Effector memory CD4-positive, alpha-beta T cell (primary cell): Measurements from ENCODE around the gene RNF182.

Experiments used
- DNase-seq, 3 donors: peaks; one replicate each; pipeline ENCODE4 v3.0.0-alpha.2; 2020
- H3K27ac ChIP-seq: 2 replicates; pipeline ENCODE4 v1.7.0; 2013; ENCODE audit warnings: mild to moderate bottlenecking, low read length, moderate library complexity; ENCODE audit not compliant: insufficient read depth, poor library complexity, severe bottlenecking
- H3K27me3 ChIP-seq: replicated peaks from 2 replicates; pipeline ENCODE4 v1.7.0; 2013; ENCODE audit warnings: mild to moderate bottlenecking, low read length; ENCODE audit not compliant: insufficient read depth, control insufficient read depth, poor library complexity, severe bottlenecking
- H3K36me3 ChIP-seq: 2 replicates; pipeline ENCODE4 v1.7.0; 2013; ENCODE audit warnings: mild to moderate bottlenecking, low read length, moderate library complexity; ENCODE audit not compliant: control insufficient read depth, insufficient read depth
- H3K4me1 ChIP-seq: 2 replicates; pipeline ENCODE4 v1.7.0; 2013; ENCODE audit warnings: low read length, mild to moderate bottlenecking; ENCODE audit not compliant: control insufficient read depth, insufficient read depth, poor library complexity, severe bottlenecking
- H3K4me3 ChIP-seq: 2 replicates; pipeline ENCODE4 v1.7.0; 2013; ENCODE audit warnings: low read length, low read depth, mild to moderate bottlenecking; ENCODE audit not compliant: insufficient read depth, poor library complexity, severe bottlenecking
- H3K9me3 ChIP-seq: 2 replicates; pipeline ENCODE4 v1.7.0; 2013; ENCODE audit warnings: mild to moderate bottlenecking, low read length, moderate library complexity; ENCODE audit not compliant: control insufficient read depth

The RNF182 gene

DNA sequence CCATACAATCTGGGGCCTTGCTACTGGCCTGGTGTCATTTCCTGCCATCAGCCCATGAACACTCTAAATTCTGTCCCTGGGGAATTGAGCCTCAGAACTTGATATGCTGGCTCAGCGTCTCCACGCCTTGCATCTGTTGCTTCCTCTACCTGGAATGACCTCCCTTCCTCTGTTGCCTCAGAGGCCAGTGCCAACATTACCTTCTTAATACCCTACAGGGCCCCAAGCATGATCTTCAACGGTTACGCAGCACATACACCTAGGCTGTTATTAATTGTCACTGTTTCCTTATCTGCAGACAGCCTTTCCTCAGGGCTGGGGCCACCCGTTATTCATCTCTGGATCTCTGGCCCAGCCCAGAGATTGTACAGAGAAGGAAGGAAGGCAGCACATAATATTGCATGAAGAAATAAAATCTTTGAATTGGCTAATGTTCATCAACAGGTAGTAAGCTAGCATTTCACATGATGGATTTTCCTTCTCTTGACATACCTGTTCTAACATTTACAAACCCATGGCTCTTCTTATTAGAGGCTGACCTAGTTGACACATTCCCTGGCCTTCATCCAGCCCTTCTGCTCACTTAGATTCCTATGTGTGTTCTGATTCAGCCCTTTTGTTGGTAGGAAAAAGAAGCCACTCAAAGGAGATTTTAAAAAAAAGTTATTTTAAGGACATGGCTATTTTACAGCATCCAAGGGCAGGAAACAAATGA lies 8.4 kb upstream of the RNF182 start:
- H3K27ac ChIP-seq = no peak overlapping the region
- no peak for DNase-seq
- H3K27me3 ChIP-seq = no peaks in the 10 kb centered on the region

DNA sequence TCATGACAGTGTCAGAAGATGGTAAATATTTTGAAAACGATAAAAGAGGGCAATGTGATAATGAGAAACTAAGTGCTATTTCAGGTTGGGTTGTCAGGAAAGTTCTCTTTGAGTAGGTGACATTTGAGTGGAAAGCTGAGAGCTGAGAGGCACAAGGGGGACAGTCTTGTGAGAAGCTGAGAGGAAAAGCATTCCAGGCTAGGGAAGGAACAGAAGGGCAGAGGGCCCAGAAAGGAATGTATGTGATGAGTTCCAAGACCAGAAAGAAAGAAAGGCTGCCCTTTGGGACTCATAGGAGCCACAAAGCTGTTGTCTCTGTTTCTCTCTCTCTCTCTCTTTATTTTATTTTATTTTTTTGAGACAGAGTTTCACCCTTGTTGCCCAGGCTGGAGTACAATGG lies 7.6 kb upstream of the RNF182 start:
- H3K4me1 ChIP-seq = no peaks in the 10 kb centered on the region
- no peak overlapping the region for H3K27ac ChIP-seq
- no peaks in the 10 kb centered on the region for H3K9me3 ChIP-seq
- no peaks in the 10 kb centered on the region for H3K36me3 ChIP-seq
- H3K27me3 ChIP-seq = no peaks in the 10 kb centered on the region
- no peak overlapping the region for H3K4me3 ChIP-seq
- no peak for DNase-seq

More for the DNA sequence above, 8.4 kb upstream of the RNF182 start:
- no peak overlapping the region for H3K4me3 ChIP-seq
- H3K36me3 ChIP-seq = no peaks in the 10 kb centered on the region
- no peaks in the 10 kb centered on the region for H3K9me3 ChIP-seq
- no peaks in the 10 kb centered on the region for H3K4me1 ChIP-seq

DNA sequence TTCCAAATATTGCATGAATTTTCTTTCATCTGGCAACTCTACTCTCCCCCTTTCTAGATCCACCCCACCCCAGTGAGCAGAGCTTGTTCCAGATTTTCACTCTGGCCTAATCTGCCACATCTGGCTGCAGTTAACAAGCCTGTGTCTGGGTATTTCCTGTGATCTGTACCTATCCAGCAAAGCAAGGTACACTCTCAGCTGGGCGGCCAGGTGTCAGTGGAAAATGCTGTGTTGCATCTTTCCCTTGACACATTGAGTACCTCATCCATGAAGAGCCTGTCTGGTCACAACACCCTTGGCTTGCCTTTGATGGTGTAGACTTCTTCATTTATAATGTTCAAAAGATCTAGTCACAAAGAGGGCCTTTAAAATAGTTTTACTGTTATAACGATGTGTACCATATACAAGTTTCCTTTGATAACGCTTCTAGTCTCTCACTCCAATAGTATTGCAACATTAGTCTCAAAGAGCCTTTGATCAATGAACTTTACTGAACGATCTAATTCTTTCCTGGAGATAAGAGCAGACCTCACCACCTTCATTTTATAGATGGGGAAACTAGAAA lies 6.0 kb upstream of the RNF182 start:
- DNase-seq = no peak
- Histone ChIP-seq H3K4me3 (no peak overlapping the region), H3K27me3 (no peaks in the 10 kb centered on the region), H3K27ac (no peak overlapping the region), H3K36me3 (no peaks in the 10 kb centered on the region), H3K9me3 (no peaks in the 10 kb centered on the region), H3K4me1 (no peaks in the 10 kb centered on the region)

DNA sequence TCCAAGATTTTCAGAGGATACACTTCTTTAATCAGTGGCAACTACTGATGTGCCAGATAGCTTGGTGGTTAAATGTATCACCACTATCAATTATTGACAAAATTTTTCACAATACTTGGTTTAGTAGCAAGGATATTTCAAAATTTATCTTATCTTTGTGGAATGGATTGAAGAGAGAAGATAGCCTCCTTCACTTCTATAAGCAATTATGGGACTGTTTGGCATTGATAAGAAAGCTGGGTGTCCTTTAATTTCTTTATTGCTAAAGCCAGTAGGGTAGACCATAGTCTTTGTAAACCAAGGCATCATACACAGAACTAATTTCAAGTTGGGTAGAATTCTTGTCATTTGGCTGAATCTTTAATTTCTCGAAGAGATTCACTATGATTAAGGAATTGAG lies 4.9 kb upstream of the RNF182 start:
- H3K9me3 ChIP-seq = no peaks in the 10 kb centered on the region
- H3K36me3 ChIP-seq = no peaks in the 10 kb centered on the region
- H3K27ac ChIP-seq = no peak overlapping the region

DNA sequence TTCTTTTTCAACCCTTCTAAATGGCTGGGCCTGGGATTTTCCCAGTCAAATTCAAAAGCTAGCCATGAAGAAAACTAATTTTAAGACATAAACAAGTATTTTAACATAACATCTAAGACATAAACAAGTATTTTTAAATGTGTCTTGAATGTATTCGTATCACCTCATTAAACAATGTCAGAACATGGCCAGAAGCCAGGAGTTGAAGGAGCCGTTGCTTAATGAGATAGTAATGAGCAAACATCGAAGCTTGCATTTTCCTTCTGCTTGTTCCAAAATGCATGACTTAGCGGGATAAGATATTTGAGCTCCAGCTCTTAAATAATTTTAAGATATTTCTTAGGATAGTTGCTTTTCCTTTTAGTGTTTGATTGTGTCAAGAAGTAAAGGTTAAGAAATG lies 4.2 kb upstream of the RNF182 start:
- peaks cover 11% of the 10 kb centered on the region for H3K27me3 ChIP-seq
- no peak for DNase-seq
- peaks cover 15% of the 10 kb centered on the region for H3K4me1 ChIP-seq
- no peaks in the 10 kb centered on the region for H3K9me3 ChIP-seq
- H3K4me3 ChIP-seq = no peak overlapping the region
- no peaks in the 10 kb centered on the region for H3K36me3 ChIP-seq
- no peak overlapping the region for H3K27ac ChIP-seq

More for the DNA sequence above, 4.9 kb upstream of the RNF182 start:
- peaks cover 10% of the 10 kb centered on the region for H3K4me1 ChIP-seq
- peaks cover 5% of the 10 kb centered on the region for H3K27me3 ChIP-seq
- H3K4me3 ChIP-seq = no peak overlapping the region
- no peak for DNase-seq

DNA sequence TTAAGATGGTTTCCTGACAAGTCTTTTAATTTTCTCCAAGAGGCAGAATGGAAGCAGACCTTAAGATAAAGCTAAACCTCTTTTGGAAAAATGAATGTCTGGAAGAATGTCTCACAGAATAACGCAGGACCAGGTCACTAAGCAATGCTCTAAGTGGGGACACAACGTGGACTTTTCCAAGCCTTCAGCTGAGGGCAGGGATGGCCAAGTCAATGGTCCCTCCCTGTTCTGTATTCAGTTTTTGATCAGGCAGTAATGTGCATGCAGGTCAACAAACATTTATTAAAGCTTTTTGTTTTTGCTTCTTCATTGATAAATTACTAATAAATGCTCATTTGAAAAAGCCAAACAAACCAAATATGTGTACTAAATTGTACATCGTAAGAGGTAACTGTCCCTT lies 2.0 kb upstream of the RNF182 start:
- Histone ChIP-seq H3K4me1 (peaks cover 18% of the 10 kb centered on the region), H3K9me3 (peaks cover 5% of the 10 kb centered on the region), H3K4me3 (no peak overlapping the region), H3K27me3 (peaks cover 30% of the 10 kb centered on the region), H3K27ac (no peak overlapping the region), H3K36me3 (no peaks in the 10 kb centered on the region)
- DNase-seq = no peak

DNA sequence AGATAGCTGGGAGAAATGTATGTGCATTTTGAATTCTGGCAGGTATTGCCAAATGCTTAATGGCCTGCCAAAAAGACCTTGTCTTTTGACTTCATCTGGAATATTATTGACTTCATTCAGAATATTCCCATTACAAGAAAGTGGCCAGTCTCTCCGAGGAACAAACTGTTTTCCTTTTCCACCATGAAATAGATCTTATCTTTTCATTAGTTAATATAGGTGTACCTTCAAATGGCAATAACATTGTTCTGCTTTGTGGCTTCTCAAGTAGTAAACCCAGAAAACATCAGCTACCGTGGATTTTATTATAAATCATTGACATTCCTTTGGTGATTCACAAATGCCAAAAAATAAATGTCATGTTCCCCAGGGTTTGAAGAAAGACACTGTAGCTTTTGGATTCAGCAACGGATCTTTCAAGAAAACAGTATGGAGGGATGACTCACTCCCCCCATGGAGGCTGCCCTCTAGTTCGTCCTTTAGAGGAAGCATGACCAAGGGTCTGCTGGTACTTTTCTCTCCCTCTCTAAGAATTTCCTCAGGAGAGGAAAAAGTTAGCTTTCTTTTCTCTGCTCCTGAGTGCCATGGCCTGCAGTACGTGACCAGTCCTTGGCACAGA lies 1.1 kb upstream of the RNF182 start:
- DNase-seq = no peak
- H3K9me3 ChIP-seq = peaks cover 5% of the 10 kb centered on the region
- H3K4me3 ChIP-seq = no peak overlapping the region
- no peak overlapping the region for H3K27ac ChIP-seq
- H3K36me3 ChIP-seq = no peaks in the 10 kb centered on the region
- H3K4me1 ChIP-seq = peaks cover 18% of the 10 kb centered on the region
- peaks cover 37% of the 10 kb centered on the region for H3K27me3 ChIP-seq

DNA sequence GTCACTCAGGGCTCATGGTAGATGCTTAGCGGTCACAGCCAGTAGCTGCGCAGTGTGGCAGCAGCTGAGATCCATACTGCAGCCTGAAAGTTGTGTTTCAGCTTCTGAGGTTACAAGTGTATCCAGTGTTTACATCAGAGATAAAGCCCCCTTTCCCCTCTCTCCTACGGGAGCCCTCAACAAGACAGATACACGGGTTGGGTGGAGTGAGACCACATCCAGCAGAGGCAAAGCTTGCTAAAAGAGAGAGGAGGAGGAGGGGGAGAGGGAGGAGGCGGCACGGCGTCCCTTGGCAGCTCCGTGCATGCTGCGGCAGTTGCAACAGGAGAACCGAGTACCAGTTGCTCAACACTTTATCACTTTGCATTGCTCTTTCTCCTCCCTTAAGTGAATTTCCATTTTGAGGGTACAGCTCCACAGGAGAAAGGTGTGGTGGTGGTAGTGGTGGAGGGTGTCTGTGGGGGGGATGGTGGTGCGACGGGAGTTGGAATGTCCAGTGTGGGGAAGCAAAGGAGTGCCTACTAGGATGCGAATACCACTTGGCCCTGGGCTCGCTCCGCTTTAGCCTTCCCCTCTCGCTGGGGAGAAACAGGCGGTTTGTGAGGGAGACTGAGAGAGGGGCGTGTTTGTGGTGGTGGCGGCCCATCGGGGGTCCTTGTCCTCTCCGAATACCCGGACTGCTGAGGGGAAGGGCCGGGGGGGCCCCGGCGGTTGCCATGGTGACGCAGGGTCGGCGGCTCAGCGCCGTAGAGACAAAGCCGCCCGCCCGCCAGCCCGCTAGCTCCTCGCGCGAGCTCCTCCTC lies 405 bp upstream of the RNF182 start:
- peaks cover 5% of the 10 kb centered on the region for H3K9me3 ChIP-seq
- H3K36me3 ChIP-seq = no peaks in the 10 kb centered on the region
- DNase-seq = peak; percentile 6 to 24 (median 13)
- peak overlapping the region; percentile 62 for H3K4me3 ChIP-seq
- peaks cover 41% of the 10 kb centered on the region for H3K27me3 ChIP-seq
- H3K27ac ChIP-seq = no peak overlapping the region
- H3K4me1 ChIP-seq = peaks cover 18% of the 10 kb centered on the region

DNA sequence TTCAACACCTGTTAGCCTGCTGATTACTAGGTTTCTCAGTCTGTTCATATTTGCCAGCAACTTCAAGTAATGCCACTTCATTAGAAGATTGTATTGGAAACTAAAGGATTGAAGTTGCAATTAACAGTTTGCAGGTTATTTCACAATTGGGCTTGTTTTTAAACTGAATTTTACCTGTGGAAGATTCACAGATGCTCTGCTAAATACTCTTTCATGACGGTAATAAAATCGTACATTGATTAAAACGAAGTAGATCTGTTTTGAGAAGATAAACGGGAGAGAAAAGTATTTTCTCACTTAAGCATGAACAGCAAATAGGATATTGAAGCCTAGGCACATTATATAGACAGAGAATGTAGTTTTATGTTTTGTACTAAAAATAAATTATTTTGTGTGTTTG lies 1.6 kb downstream of the RNF182 start:
- H3K9me3 ChIP-seq = peaks cover 5% of the 10 kb centered on the region
- peaks cover 46% of the 10 kb centered on the region for H3K27me3 ChIP-seq
- peaks cover 18% of the 10 kb centered on the region for H3K4me1 ChIP-seq
- H3K36me3 ChIP-seq = no peaks in the 10 kb centered on the region
- no peak overlapping the region for H3K27ac ChIP-seq
- no peak for DNase-seq
- H3K4me3 ChIP-seq = no peak overlapping the region

DNA sequence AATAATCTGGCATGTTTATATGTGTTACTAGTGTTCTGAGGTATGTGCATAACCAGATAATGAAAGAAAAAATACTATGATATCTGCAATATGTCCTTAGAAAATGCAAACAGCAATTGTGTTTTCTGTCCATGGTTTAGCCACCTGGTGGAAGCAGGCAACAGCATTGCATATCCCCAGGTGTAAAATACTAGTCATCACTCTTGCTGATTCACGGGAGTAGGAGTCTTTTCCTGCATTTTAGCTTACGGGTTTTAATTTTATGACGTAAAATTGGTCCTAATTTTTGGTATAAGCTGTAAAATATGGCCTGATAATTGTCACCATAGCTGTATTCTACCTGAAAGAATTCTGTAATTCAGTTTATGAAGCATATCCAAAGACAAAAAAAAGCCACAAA lies 2.5 kb downstream of the RNF182 start:
- Histone ChIP-seq H3K4me1 (peaks cover 18% of the 10 kb centered on the region), H3K27me3 (peaks cover 46% of the 10 kb centered on the region), H3K9me3 (peaks cover 5% of the 10 kb centered on the region), H3K36me3 (no peaks in the 10 kb centered on the region), H3K27ac (no peak overlapping the region), H3K4me3 (no peak overlapping the region)
- DNase-seq = no peak
